NK-92 (cell line): ENCODE results near the gene ZBTB17.

ENCODE experiments used
- DNase-seq: peaks from one replicate; lab custom pipeline; 2025; ENCODE audit not compliant: unreplicated experiment; lab: John Stamatoyannopoulos, UW

ZBTB17 gene

GRCh38 chr1:15948091-15948591, 27.8 kb downstream of the ZBTB17 start:
- no peak for DNase-seq

GRCh38 chr1:15947382-15948090, 28.4 kb downstream of the ZBTB17 start:
- DNase-seq: no peak

- no peak for DNase-seq
Measured at GRCh38 chr1:15946571-15947381, 29.1 kb downstream of the ZBTB17 start.

- DNase-seq: no peak
Measured at GRCh38 chr1:15945832-15946448, 30.0 kb downstream of the ZBTB17 start.

- no peak for DNase-seq
Measured at GRCh38 chr1:15945011-15945831, 30.7 kb downstream of the ZBTB17 start.

GRCh38 chr1:15944308-15945010, 31.4 kb downstream of the ZBTB17 start:
- DNase-seq: no peak

GRCh38 chr1:15943992-15944307, 32.0 kb downstream of the ZBTB17 start:
- DNase-seq: no peak

- no peak for DNase-seq
Measured at GRCh38 chr1:15943328-15943991, 32.4 kb downstream of the ZBTB17 start.

GRCh38 chr1:15942661-15943327, 33.1 kb downstream of the ZBTB17 start:
- DNase-seq: no peak

GRCh38 chr1:15941899-15942660, 33.8 kb downstream of the ZBTB17 start:
- DNase-seq: no peak

- DNase-seq: no peak
Measured at GRCh38 chr1:15941044-15941840, 34.7 kb downstream of the ZBTB17 start.

GRCh38 chr1:15940110-15941043, 35.5 kb downstream of the ZBTB17 start:
- DNase-seq: no peak

- DNase-seq: no peak
Measured at GRCh38 chr1:15939181-15940109, 36.5 kb downstream of the ZBTB17 start.

GRCh38 chr1:15938628-15939161, 37.2 kb downstream of the ZBTB17 start:
- no peak for DNase-seq

- DNase-seq: no peak
Measured at GRCh38 chr1:15937706-15938168, 38.2 kb downstream of the ZBTB17 start.
